HTR-8/SVneo (cell line): ENCODE measurements around the gene PRKCB.

ENCODE experiments used
- DNase-seq: peaks from one replicate; pipeline ENCODE4 v3.0.0; 2011; ENCODE audit warnings: low spot score, mixed read lengths; ENCODE audit not compliant: insufficient read length
- FAIRE-seq: peaks from 2 replicates; lab custom pipeline; 2011; peaks lifted over from hg19 to GRCh38; lab: Jason Lieb, UNC

The PRKCB gene

DNA sequence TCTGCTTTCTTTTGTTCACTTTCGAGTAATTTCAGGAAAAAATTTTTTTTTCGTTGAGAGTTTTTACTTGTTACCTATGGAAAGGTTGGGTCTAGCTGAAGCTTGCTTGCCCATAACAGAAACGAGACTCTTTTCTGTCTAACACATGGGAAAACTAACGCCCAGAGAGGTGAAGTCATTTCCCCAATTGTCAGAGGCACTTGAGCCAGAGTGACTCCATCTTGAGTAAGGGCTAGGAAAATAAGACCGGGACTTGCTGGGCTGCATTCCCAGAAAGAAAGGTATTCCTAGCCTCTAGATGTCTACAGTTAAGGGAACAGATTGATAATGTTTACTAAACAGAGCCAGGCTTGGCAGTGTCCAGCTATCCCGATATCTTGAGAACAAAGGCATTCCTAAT lies 26.8 kb downstream of the PRKCB start:
- DNase-seq, result no peak
- FAIRE-seq, result no peak

DNA sequence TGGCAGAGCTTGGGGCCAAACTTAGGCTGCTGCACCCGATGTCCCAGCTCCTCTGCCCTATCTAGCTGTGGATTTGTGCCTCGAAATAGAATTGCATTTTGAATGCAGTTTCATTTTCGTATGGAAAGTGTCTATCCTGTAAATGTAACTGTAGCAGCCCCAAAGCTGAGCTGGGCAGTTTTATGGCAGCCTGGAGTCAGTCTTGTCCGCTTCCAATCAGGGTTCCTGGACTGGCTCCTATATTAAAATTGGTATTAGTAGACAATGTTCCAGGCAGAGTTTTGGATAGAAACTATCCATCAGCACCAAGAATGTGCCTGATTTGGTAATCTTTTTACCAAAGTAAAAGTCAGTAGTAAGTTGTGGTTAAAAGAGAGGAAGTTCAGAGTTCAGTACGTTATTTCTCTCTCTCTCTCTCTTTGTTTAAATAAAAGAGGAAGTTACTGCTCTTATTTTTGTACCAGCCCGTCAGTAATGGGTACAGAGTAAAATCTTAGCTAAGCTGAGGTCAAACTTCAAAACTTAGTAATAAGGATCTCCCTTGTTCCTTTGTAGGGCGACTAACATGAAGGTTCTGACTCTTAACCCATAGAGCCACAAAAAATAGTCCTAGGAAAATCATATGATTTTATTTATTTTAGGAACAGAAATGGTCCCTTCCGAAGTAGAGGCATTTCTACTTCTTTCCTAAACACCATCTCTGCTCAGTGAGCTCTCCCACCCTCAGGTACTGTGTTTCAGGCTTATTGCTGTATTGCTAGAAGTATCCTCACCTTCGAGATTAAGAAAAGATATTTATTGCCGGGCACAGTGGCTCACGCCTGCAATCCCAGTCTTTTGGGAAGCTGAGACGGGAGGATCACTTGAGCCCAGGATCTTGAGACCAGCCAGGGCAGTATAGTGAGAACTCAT lies 28.0 kb downstream of the PRKCB start:
- FAIRE-seq (no peak), DNase-seq (no peak)

DNA sequence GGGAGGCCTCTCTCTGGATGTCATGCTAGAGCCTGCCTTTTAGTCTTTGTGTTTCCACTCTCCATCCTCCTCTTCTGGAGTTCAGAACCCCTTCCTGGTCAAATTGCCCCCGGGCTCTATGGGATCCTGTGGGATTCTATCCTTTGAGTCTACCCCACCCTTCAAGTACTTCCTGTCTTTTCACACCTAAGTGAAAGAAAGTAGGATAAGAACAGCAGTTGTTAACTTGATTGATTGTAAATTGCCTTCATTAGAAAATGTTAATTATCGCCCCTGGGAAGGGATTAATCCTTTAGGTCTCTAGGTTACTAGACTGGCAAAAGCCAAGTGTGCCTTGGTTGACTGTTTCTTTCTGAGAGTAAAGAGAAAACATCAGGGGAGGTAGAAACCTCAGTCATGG lies 30.1 kb downstream of the PRKCB start:
- no peak for FAIRE-seq
- no peak for DNase-seq

DNA sequence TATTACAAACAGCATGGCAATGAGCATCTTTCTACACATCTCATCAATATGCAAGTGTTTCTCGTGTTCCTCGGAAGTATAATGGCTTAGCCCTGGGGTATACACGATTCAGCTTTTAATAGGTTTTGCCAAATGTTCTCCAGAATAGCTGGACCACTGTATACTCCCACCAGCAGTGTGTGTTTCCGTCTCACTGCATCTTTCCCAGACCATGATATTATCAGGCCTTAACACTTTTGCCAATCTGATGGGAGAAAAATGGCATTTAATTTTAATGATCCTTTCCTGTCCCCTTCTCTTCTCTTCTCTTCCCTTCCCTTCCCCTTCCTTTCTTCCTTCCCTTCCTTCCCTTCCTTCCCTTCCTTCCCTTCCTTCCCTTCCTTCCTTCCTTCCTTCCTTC lies 30.8 kb downstream of the PRKCB start:
- DNase-seq (no peak), FAIRE-seq (no peak)

DNA sequence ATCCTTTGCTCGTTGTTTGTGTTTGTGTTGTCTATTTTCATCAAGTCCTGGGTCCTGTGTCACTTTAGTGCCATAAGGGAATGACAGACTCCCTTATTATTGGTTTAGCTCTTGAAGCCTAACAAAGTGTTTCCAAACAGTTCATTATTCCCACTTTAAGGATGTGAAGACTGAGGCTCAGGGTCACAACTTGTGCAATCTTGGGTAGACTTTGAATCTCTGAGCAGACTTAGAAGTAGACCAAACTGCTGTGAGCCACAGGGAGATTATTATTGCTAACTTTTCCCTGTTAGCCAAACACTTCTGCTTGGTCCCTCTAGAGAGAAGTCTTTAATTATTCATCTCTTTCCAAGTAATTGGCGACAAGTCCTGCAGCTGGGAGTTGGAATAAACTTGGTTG lies 31.8 kb downstream of the PRKCB start:
- FAIRE-seq (no peak), DNase-seq (no peak)

DNA sequence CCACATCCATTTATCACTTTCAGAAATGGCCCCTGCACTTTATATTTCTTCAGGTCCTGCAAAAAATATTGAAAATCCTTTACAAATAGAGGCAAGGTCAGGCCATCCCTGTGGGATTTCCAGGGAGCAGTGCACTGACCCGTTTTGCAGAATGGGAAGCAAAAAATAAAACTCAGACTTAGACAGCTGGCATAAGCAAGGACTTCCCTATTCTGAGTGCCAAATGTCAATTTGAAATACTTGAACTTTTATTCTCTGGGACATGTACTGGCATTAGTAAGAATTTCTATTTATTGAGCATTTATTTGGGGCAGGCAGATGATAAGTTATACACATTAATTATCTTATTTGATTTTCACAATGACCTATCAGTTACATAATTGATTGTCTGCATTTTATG lies 32.4 kb downstream of the PRKCB start:
- DNase-seq, result no peak
- FAIRE-seq, result no peak

DNA sequence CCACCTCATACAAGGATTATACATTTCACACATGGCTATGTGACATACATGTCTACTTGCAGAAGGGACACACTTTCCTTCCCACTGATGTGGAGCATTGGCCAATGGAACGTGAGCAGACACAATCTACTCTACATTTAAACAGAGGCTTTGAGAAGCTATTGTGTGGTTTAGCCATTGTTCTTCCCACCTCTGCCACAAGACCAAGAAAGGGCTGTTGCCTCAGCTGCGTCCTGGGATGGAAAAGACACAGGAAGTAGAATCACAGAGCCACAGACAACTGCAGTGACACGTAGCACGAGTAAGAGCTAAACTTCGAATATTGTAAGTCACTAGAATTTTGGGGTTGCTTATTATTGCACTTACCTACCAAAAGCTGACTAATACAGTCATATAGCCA lies 33.3 kb downstream of the PRKCB start:
- no peak for DNase-seq
- FAIRE-seq, result no peak

DNA sequence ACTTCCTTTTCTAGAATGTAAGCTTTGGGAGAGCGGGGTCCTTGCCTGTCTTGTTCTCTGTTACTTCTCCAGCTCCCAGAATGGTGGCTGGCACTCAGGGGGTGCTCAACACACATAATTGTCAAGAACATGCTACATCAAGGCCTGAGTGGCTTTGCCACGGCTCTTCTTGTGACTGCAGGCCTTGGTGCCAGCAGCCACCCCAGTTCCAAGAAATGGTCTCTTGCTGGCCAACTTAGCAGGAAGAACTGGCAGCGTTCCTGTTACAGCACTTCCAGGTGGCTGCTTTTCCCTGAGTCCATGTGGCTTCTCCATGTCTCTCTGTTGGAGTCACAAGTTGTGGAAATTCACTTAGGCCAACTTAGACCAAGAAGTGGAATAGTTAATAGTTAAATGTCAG lies 36.1 kb downstream of the PRKCB start:
- DNase-seq, result no peak
- FAIRE-seq, result no peak

DNA sequence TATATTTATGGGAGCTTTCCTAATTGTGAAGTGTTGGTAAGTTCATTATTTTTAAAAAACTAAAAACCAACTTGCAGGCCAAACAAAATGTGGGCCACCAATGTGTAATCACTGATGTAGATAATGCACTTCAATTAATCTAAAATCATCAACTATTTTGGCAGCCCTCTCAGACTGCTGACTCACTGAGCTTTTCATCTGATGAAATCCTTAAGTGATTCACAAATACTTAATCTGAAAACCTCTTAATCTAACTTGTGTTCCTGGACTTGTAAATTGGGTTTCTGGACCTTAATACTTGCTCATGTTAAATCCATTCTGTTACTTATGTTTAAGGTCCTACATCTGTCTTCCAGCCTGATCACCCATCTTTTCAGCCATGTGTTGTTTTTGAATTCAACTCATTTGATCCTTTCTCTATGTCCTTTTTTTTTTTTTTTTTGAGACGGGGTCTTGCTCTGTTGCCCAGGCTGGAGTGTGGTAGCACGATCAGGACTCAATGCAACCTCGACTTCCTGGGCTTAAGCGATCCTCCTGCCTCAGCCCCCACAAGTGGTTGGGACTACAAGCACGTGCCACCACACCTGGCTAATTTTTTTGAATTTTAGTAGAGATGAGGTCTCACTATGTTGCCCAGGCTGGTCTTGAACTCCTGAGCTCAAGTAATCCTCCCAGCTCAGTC lies 39.0 kb downstream of the PRKCB start:
- DNase-seq, result no peak

DNA sequence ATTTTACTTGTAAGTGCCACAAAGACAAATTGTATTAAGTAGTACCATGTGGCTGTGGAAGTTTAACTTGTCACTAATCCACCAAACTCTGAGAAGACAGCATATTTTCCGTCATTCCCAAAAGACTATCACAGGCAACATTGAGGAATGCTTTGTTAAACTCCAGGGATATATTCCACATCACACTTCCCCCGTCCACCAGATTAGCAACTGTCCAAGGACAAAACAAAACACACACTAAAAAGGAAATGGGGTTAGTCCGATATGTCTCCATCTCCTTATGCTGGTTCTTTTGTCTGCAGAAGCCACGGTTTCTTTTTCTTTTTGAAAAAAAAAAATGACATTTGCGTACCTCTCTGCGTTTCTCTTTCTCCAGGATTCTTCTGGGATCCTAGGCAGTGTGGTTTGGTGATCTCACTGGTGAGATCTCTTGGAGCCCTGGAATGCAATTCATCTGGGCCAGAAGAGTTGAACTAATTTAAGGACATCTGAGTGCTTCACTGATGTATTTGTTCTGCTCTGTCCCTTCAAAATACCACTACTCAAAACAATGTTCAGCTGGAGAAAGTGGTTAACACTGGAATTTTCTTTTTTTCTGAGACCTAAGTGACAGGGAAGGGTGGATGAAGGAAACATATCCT lies 40.6 kb downstream of the PRKCB start:
- no peak for DNase-seq
- FAIRE-seq, result no peak

More for the DNA sequence above, 39.0 kb downstream of the PRKCB start:
- no peak for FAIRE-seq

DNA sequence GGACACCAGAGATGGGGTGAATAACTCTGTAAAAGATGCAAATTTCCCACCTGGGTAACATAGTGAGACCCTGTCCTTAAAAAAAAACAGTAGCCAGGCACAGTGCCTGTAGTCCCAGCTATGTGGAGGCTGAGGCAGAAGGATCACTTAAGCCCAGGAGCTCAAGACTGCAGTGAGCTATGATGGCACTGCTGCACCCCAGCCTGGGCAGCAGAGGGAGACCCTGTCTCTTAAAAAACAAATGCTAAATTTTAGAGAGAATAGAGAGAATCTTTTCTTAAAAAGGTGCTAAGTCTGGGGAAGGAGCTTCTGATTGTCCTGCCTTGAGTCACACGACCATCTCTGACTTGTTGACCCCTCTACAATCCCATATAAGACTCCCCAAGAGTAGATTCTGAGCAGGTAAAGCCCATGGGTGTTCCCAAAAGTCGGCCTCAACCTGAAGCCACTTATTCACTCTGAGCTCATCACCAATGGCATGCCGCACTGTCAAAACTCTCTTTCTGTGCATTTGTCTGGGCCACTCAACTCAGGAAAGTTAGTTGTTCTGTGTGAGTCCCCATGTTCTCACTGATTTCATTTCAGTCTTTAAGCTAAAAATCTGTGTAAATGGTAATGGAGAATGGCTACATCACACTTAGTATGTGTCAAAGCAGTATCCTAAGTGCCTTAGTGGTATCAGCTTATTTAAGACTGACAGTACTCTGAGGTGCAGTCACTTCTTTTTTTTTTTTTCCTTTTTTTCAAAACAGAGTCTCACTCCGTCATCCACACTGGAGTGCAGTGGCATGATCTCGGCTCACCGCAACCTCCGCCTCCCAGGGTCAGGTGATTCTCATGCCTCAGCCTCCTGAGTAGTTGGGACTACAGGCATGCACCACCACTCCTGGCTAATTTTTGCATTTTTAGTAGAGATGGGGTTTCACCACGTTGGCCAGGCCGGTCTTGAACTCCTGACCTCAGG lies 41.6 kb downstream of the PRKCB start:
- DNase-seq (no peak), FAIRE-seq (no peak)

DNA sequence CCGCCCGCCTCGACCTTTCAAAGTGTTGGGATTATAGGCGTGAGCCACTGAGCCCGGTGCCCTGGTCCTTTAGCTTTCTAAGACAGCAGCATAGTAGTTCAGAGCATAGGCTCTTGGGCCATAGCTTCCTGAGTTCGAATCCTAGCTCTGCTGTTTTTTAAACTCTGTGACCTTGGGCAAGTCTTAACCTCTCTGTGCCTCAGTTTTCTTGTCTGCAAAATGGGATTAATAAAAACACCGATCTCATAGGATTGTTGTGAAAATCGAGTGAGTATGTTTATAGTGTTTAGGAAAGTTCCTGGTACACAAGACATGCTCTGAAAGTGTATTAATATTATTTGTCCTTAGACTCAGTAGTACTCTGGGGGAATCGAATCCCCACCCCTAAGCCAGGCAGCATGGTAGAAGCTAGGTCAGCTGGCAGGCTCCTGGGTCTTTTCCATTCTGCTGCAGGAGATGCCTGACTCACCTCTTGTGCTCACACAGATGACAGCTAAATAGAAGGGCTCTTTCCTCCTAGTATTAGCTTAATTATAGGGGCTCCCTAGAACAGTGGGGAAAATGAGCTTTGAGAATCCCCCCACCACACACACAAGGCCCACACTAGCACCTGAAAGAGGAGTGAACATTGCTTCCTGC lies 44.1 kb downstream of the PRKCB start:
- no peak for FAIRE-seq
- DNase-seq, result no peak

DNA sequence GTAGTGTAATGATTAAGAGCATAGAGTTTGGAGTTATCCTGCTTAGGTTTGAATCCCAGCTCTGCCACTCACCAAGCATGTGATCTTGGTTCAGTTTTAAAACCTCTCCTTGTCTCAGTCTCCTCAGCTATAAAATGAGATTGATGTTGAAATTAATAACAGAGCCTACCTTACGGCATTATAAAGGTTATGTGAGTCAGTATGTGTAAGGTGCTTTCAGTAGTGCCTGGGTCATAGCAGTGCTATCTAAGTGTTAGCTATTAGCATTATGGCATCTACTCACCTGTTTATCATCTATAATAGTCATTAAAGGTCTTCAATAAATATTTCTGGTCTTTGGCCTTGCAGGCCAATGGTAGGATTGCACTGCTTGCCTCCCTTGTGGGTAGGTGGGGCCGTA lies 53.4 kb downstream of the PRKCB start:
- DNase-seq (no peak), FAIRE-seq (no peak)

DNA sequence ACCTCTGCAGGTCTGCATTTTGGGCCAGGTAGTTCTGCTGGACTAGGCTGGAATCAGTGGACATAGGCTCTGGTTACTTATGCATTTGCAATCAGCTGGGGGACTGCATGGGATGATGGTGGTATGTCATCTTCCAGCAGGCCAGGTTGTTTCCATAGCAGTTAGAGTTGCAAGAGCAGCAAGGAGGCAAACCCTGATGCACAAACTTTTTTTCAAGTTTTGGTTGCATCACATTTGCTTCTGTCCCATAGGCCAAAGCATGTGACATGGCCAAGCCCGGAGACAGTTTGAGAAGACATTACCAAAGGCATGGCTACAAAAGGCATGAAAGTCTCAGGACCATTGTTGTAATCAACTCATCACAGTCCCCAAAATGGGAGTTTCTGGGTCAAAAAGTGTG lies 58.2 kb downstream of the PRKCB start:
- DNase-seq (no peak), FAIRE-seq (no peak)

DNA sequence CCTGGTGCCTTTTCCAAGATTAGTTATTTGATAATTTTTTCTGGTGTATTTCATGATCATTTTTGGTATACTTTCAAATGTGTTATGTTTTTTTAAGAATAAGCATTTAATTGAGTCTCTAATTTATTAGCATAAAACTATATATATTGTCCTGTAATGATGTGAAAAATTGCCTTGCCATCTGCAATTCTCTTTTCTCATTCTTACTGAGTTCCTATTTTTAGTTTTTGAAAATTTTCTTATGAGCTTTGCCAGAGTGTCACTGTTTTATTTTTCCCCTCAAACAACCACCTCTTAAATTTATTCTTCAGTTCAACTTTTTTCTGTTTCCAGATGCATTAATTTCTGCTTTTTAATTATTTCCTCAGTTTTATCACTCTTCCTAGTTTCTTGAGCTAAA lies 59.3 kb downstream of the PRKCB start:
- no peak for DNase-seq
- FAIRE-seq, result no peak

DNA sequence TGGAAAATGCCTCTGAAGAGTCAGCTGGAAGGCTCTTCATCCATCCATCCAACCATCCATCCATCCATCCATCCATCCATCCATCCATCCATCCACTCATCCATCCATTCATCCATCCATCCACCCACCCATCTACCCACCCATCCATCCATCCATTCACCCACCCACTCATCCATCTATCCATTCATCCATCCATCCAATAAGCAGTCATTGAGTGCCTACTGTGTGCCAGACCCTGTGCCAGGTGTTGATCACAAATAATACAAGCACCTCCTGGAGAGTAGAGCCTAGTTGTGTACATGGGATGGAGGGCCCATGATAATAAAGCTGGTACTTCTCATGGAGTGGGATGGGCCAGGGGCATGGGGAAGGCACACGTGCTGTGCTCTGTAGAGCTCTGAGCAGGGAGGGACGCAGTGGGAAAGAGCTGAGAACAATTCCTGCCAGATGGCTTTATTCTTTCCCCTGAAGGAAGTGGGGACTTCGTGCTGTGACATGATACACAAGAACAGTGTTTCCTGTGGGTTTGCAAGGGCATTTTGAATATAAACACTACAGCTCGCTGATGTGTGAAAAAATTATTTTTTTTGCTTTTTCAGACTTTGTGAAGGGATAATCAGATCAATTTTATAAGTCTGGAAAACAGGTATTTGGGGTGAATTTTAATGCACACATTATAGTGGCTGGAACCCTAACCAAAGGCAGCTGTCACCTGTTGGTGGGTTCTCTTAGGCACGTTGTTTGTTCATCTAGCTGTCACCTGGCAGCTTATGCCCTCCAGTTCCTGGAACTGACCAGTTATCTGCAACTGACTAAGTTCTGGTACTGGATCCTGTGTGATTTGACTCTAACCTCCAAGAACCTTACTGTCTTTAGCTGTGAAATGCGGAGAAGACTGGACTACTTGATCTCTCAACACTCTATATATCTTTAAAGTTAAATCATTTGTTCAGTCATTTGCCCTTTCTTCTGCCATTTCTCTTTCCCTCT lies 61.3 kb downstream of the PRKCB start:
- DNase-seq (no peak), FAIRE-seq (no peak)

DNA sequence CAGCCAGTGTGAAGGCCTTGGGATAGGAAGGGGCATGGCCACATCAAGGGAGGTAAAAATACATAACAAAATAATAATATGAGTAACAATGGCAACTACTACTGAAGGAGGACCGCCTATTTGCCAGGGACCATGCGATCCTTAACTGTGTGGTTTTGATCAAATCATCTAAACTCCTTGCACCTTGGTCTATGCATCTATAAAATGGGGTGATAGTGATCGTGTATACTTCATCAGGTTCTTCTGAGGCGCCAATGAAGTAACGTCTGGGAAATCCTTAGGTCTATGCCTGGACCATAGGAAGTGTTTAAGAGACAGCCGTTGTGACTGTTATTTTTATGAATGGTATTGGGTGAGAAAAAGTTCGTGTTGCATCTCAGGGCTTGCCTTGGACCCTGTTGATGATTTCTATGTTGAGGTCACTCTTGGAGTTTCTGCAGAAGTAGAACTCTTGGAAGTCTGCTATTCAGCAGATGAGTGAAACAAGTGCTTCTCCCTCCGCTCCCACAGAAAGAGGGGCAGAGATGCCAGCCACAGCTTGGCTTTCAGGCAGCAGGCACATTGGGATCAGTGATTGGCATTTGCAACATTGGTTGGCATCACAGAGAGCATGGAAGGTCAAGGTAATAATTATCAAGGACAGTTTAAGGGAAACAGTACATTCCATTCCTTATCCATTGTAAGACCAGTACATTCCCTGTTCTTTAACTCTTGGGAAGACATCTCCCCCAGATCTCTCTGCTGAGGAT lies 63.1 kb downstream of the PRKCB start:
- FAIRE-seq (no peak), DNase-seq (no peak)

DNA sequence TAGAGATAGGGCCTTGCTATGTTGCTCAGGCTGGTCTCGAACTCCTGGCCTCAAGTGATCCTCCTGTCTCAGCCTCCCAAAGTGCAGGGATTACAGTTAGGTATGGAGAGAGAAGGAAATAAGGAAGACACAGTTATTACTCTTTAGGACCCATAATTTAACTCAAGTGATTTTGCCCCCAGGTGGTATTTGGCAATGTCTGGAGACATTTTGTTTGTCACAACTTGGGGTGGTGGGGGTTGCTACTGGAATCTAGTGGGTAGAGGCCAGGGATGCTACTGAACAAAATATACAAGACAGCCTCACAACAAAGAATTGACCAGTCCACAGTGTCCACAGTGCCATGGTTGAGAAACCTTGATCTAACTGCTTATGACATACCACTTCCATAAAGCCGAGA lies 64.1 kb downstream of the PRKCB start:
- no peak for FAIRE-seq
- no peak for DNase-seq
